ENCODE data around the gene CCDC3.
"Not testable (repeated sequence)": the region's sequence is repeated elsewhere in the genome, so short reads cannot be mapped to it uniquely, and the experiment has no call there.

CCDC3 gene

DNA sequence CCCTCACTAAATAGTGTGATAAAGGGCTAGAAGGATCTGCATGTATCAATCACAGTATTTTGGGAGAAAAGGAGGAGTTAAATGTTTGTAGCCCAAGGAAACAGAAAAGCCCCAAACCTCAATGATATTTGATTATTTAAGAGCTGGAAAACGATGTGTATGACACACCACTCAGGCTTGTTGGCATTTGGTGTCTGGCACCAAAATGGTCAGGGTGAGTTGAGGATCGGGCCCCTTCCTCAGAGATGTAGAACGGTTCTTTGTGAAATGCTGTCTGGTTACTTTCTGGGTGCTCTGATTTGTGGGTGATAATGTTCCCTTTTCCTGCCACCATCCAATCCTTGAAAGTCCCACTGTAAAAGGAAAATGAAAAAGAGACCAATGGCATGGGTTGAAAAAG, 113.7 kb downstream of the CCDC3 start:
- DNase-seq (ENCODE audit: low spot score) = no peak

- DNase-seq (ENCODE audit: low spot score) = no peak
Measured at GRCh38 chr10:12884851-12885250, 116.7 kb downstream of the CCDC3 start.

DNA sequence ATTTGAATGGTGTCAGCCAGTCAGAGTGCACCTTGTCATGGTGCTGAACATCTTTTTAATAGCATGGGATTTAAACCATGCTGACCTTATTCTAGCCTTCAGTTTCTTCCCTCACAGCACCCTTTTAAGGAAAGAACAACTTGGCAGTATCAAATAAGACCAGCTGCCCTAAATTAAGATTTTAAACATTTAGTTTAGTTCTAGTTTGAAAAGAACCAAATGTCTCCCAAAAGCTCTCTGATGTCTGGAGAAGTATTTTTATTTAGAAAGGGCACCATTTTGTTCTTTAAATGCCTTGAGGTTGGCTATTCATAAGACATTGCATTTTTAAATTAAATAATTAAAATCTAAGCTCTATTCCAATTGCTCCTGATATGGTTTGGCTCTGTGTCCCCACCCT, 121.1 kb downstream of the CCDC3 start:
- no peak for DNase-seq (ENCODE audit: low spot score)

DNA sequence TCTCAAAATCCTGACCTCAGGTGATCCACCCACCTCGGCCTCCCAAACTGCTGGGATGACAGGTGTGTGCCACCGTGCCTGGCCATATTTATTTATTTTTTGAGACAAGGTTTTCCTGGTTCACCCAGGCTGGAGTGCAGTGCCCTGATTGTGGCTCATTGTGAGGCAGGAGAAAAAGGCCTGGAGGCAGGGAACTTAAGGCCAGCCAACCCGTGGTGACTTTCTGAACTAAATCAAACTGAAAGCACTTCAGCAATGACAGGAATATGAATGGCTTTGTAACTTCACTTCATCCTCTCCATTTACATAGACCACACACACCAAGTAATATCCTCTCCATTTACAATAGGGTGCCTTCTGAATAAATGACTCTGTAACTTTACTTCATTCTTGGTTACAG, 124.4 kb downstream of the CCDC3 start:
- no peak for DNase-seq (ENCODE audit: low spot score)

DNA sequence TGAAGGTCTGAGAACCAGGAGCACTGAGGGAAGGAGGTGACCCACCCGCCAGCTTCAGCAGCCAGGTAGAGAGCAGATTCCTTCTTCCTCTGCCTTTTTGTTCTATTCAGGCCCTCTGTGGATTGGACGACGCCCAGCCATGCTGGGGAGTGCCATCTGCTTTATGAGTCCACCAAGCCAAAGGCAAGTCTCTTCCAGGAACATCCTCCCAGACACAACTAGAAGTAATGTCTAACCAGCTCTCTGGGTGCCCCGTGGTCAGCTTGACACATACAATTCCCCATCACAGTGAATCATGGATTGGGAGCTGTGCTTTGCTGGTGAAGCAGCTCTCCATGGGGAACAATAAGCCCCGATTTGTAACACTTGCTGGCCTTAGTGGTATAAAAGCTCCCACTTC, 125.2 kb downstream of the CCDC3 start:
- DNase-seq (ENCODE audit: low spot score) = no peak

GRCh38 chr10:12875100-12875499, 126.4 kb downstream of the CCDC3 start:
- no peak for DNase-seq (ENCODE audit: low spot score)

- no peak for DNase-seq (ENCODE audit: low spot score)
Measured at GRCh38 chr10:12874501-12874900, 127.0 kb downstream of the CCDC3 start.

DNA sequence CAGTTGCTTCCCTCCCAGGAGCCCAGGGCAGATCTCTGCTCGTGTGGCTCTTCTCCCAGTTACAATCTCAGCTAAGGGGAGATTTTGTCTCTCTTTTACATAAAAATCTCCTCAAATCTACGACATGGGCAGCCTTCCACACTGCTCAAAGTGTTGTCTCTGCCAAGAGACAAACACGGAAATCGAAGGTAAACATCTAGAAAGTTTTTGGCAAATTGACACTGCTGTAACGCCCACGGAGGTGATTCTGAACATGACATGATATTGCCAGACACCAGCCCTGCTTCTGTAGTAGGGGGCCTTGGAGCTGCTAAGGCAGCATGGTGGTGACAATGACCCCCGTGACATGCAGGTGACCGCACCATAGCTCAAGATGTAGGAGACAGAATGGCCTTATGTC, 128.3 kb downstream of the CCDC3 start:
- DNase-seq (ENCODE audit: low spot score) = no peak

- DNase-seq (ENCODE audit: low spot score) = no peak
Measured at GRCh38 chr10:12872577-12872976, 128.9 kb downstream of the CCDC3 start.

- no peak for DNase-seq (ENCODE audit: low spot score)
Measured at GRCh38 chr10:12869427-12869826, 132.1 kb downstream of the CCDC3 start.

DNA sequence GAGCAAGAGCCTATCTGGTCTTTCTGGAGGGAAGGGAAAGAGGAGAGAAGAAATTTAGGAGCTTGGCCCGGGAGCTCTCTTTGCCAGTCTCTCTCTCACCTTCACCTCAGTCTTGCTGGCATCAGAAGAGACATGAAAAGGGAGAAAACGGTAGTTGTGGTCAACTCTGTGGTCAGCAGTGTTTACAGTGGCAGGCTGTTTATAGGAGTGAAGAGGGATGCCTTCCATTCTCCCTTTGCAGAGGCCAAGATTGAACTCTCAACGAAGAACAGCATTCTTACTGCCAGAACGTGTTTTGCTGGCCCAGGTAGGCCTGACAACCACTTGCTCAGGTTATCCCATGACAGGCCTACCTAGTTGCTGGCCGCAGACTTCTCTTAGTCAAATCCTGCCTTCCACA, 133.3 kb downstream of the CCDC3 start:
- no peak for DNase-seq (ENCODE audit: low spot score)

DNA sequence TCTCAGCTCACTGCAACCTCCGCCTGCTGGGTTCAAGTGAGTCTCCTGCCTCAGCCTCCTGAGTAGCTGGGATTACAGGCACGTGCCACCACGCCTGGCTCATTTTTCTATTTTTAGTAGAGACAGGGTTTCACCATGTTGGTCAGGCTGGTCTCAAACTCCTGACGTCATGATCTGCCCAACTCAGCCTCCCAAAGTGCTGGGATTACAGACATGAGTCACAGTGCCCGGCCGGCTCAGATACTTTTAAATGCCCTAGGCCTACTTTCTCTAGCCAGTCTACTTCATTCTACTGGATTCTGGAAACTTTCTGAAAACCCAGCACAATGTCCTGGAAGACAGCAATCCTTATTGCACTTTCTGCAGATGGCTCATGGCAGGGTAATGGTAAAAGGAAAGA, 136.0 kb downstream of the CCDC3 start:
- DNase-seq (ENCODE audit: low spot score) = not testable (repeated sequence)

- DNase-seq (ENCODE audit: low spot score) = no peak
Measured at GRCh38 chr10:12862459-12862858, 139.1 kb downstream of the CCDC3 start.

DNA sequence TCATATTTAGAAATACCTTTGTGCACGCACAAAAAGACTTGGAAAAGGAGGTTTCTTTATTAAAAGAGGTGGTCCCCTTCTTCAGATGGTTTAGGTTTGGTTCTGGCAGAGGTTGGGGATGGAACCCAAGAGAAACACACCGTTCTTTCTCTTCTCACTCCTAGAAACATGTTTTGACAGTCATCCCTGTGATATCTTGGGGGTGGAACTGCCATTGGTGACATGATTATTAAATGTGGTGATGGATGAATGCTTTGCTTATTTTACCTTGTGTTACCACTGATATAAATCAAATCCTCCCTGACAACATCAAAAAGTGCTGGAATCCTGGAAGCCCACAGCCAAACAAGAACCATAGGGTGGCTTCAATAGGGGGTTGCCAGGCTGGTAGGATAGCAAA, 146.5 kb downstream of the CCDC3 start:
- DNase-seq (ENCODE audit: low spot score) = no peak

DNA sequence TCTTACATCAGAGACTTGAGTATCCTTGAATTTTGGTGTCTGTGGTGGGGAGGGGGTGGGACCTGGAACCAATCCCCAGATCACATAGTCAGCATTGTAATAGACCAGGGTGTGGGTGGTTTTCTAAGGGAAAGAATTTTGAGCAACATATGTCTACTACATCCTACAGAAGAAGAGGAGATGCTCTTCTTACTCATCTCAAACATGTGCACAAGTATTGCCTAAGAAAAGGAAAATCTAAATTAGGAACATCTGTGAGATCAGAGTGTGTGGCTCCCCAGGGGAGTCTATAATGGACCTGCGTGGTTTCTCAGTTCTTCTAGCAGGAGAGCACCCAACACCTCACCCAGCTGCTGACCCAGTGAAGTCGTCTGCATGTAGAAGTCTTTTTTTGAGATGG, 148.8 kb downstream of the CCDC3 start:
- no peak for DNase-seq (ENCODE audit: low spot score)

GRCh38 chr10:12849319-12850181, 152.0 kb downstream of the CCDC3 start:
- DNase-seq (ENCODE audit: low spot score) = no peak

DNA sequence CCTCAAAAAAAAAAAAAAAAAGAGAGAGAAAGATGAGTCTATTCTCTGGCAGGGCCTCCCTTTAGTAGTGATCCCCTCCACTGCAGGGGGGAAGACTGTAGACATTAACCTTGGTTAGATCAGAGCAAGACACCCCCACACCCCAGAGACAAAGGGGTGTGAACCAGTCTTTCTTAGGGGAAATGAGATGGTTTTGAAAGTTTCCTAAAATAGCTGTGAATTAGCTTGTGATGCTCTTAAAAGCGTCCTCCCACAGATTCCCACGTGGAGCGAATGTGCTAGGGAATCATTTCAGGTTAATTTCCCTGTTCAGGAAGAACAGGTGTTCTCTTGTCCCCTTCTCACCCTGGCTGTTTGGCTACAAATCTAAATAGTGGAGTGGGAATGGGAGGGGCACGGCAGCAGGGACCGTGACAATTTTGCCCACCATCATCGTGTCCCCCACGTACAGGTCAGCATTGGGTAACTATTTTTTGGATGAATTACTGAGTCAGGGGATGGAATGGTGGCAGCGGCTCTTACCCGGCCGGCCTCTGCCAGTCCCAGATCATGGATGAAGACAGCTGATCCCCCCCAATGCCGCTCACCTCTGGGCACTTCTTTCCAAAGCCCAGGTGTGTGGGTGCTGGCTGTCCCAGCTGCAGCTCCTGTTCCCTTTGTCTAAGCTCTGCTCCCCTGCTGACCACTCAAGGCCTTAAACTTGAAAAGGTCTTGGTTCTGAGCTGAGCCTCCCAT, 152.9 kb downstream of the CCDC3 start:
- no peak for DNase-seq (ENCODE audit: low spot score)

DNA sequence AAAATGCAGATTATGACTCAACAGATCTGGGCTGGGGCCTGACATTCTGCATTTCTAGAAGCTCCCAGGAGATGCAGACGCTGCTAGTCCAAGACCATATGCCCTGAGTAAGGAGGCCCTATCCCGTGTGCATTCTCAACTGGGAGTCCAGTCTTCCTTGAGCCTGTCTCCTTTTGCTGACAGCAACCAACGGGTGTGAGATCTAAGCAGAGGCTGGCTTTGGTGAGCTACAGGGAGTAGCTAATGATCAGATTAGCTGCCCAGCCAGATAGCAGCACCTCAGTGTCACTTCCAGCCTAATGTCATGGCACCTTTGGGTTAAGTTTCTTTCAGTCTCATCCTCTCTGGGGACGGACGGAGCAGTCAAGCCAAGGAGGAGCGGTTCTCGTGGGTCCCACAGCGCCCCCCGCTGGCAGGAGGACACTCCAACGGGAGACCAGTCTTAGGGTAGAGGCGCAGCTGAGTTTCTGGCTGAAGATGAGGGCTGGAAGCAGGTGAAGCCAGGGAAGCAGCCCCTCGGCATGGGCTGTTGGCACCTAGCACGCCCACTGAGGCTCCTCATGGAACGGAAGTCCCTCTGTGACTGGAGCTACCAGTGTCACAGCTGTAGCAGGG, 154.0 kb downstream of the CCDC3 start:
- no peak for DNase-seq (ENCODE audit: low spot score)

DNA sequence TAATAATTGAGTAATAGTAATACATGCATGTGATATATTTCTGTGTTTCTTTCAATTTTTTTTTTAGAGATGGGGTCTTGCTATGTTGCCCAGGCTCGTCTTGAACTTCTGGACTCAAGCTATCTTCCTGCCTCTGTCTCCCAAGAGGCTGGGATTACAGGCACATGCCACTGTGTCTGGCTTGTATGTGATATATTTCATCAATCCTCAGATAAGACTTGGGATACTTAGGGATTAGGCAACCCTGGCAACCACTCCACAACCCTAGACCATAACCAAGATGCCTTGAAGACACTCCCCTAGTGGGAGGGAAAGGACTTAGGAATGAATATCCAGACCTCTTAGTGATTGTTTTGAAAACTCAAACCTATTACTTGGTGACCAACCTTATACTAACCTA, 154.8 kb downstream of the CCDC3 start:
- DNase-seq (ENCODE audit: low spot score) = no peak
